ENCODE measurements around the gene ADAMTSL1. TPM values are rescaled to one million over a fixed set of nuclear protein-coding genes. Genes with fewer than 3 reads are reported as not detected.

ADAMTSL1 gene
- total RNA-seq, 1 experiment from 2014 or later, result 1.2 TPM

DNA sequence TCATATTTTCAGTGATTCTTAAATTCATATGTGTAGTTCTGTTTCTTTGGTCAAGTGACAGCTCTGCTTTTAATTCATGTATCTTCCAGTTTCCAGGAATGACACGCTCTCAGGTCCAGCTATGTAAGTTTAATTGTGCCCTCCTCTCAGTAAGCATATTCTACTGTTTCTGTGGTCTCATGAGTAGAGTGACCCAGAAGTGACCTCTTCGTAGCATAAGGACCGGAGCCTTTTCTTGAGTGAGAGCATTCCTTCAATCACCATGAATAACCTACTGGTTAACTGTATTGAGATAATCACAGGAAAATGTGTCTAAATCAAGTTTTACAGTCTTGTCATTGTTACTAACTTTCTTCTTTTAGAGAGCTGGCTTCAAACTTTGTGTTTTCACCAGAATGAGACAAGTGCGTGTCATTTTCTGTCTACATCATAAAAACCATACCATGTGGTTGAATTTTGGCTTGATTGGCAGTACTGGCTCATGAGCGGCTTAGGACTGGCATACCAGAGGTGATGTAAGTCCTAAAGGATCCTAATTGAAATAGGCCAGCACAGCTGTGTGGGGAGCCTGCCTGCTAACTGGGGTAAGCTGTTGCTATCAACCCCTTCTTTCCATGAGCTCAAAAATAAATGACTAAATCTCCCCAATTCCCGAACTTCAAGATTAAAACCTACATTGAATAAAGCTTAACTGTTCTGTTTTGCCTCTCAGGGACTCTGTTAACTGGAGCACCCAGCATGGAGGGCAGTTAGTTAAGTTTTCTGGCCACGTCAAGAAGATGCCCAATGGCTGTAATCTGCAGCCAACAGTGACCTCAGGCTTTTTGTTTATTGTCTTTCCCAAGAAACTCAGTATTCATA, 4.8 kb downstream of the ADAMTSL1 start:
- H3K27ac ChIP-seq (ENCODE audit: insufficient read length, low read depth, low read length), result no peak overlapping the region
- H2AFZ ChIP-seq (ENCODE audit: low read length), result no peak overlapping the region
- Mint-ChIP-seq H3K27ac (0 out of 7 replicates have a peak overlapping the region, but pooled peaks of 1 of the 3 experiments have one; percentile 44), H3K36me3 (ENCODE audit: insufficient read depth in 1 of 3, low read depth in 3 of 3) (no peaks in the 10 kb centered on the region), H3K4me3 (no peak overlapping the region), H3K9me3 (no peaks in the 10 kb centered on the region), H3K27me3 (ENCODE audit: low read depth) (no peaks in the 10 kb centered on the region), H3K4me1 (peaks cover 21 to 30% of the 10 kb centered on the region in 2 experiments)
- no peak overlapping the region for H2BK20ac ChIP-seq (ENCODE audit: low read depth, low read length, poor library complexity, severe bottlenecking)
- no peak overlapping the region for H3T11ph ChIP-seq (ENCODE audit: low read length)
- H3K4me2 ChIP-seq (ENCODE audit: insufficient read depth, insufficient read length, low read length), result no peak overlapping the region
- H2AK5ac ChIP-seq (ENCODE audit: insufficient read length, low read length), result no peak overlapping the region
- H4K8ac ChIP-seq (replicated peaks; ENCODE audit: insufficient read length, low read depth, low read length), result no peak overlapping the region
- H4K91ac ChIP-seq (ENCODE audit: insufficient read length, low read depth, low read length), result no peak overlapping the region
- H3K4ac ChIP-seq (ENCODE audit: low read depth, low read length), result no peak overlapping the region
- H3K14ac ChIP-seq (ENCODE audit: insufficient read depth, low read length), result no peak overlapping the region
- H3K9me3 ChIP-seq (ENCODE audit: control insufficient read depth, low read depth, low read length), result no peaks in the 10 kb centered on the region
- WGBS (ENCODE audit: extremely low coverage, insufficient read length, low lambda C conversion rate), result no CpG with 5 or more reads among the region's 7 CpGs
- H3K4me1 ChIP-seq (ENCODE audit: insufficient read depth, low read length), result no peaks in the 10 kb centered on the region; the same call in 1 of the 2 replicates
- no peak overlapping the region for H3K56ac ChIP-seq (ENCODE audit: insufficient read length, low read depth, low read length)
- H4K5ac ChIP-seq (ENCODE audit: insufficient read length, low read depth, low read length), result no peak overlapping the region
- no peak overlapping the region for H3K18ac ChIP-seq (ENCODE audit: insufficient read length, low read depth, low read length)
- H2BK120ac ChIP-seq (ENCODE audit: low read depth, low read length, poor library complexity, severe bottlenecking), result no peak overlapping the region
- no peaks in the 10 kb centered on the region for H3K79me1 ChIP-seq (ENCODE audit: insufficient read depth, low read depth, low read length, poor library complexity, severe bottlenecking)
- H3K9ac ChIP-seq (ENCODE audit: extremely low read depth, insufficient read length, low read length), result no peak overlapping the region
- H3K79me2 ChIP-seq (ENCODE audit: insufficient read depth, low read length), result no peaks in the 10 kb centered on the region
- no peaks in the 10 kb centered on the region for H3K27me3 ChIP-seq (ENCODE audit: insufficient read depth, low read length)
- no peak overlapping the region for H2BK15ac ChIP-seq (ENCODE audit: low read depth, low read length)
- TF ChIP-seq, protein P1, sequence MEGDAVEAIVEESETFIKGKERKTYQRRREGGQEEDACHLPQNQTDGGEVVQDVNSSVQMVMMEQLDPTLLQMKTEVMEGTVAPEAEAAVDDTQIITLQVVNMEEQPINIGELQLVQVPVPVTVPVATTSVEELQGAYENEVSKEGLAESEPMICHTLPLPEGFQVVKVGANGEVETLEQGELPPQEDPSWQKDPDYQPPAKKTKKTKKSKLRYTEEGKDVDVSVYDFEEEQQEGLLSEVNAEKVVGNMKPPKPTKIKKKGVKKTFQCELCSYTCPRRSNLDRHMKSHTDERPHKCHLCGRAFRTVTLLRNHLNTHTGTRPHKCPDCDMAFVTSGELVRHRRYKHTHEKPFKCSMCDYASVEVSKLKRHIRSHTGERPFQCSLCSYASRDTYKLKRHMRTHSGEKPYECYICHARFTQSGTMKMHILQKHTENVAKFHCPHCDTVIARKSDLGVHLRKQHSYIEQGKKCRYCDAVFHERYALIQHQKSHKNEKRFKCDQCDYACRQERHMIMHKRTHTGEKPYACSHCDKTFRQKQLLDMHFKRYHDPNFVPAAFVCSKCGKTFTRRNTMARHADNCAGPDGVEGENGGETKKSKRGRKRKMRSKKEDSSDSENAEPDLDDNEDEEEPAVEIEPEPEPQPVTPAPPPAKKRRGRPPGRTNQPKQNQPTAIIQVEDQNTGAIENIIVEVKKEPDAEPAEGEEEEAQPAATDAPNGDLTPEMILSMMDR (conservative IDR thresholded peaks at IDR 0.05), result no peak
- H3K23me2 ChIP-seq (ENCODE audit: insufficient read length, low read depth, low read length, poor library complexity, severe bottlenecking), result peaks cover 3% of the 10 kb centered on the region
- H2BK5ac ChIP-seq (ENCODE audit: insufficient read length, low read length), result no peak overlapping the region
- no peak overlapping the region for H3K23ac ChIP-seq (ENCODE audit: insufficient read length, low read depth, low read length)
- no peak overlapping the region for H2BK12ac ChIP-seq (ENCODE audit: insufficient read length, low read depth, low read length)
- no peaks in the 10 kb centered on the region for H4K20me1 ChIP-seq (ENCODE audit: control insufficient read depth, insufficient read depth, insufficient read length)
- no peak for DNase-seq

All from H9 (cell line).